Stimulated activated CD8-positive, alpha-beta memory T cell treated with anti-CD3 and anti-CD28 coated beads, Interleukin-15, amount 100 ng/mL, for 48 hours (primary cell): Measurements from ENCODE around the gene AMMECR1.

ENCODE experiments used
- DNase-seq, 2 donors: peaks; one replicate each; pipeline ENCODE4 v3.0.0-alpha.2; 2020; ENCODE audit warnings: low read depth in 2 of 2

The AMMECR1 gene

DNA sequence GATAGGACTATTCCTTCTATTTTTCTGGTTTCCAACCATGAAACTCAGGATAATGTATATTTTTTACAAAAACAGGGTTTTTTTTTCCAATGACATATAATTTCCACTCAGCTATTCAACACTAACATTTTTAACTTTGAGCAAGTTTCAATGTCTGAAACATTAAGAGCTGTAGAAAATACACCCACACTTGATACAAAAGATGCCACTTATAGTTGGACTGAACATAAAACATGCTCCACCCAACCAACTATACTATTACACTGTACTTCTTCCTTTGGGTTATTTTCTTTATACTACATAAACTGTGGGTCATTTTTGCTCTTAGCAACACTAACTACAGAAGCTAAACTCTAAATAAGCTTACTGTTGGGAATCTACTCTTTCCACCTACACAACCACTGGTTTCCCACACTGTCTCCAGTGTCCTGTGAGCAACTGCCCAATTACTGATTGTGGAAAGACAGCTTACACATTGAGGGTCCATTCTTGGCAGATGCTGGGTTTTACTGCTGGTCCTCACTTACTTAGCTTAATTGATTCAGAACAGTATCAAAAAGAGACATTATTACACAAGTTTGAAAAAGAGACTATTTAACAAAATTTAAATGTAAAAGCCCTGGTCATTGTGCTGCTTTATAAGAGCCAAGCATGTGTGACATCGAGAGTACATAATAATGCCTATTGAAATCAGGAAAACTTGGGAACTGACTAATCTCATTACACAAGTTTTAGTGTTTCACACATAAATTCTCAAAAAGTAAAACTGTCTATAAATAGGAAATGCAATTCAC, 6.3 kb downstream of the AMMECR1 start:
- no peak for DNase-seq

DNA sequence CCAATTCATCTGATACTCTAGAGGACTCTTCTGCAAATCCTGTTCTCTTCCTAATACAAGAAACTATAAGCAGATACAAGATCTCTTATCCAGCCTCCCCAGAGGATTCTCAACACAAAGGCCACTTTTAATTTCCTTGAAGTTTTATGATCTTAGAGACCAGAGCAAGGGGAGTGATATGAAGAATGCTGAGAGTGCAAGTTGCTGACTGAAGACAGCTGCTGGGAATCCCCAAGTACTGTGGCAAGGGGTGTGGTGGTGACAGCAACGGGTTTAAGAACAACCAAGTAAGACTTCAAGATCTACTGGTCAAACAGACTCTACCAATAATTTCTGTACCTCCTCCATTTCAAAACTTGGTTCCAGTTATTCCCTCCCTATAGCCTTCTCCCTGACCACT, 7.0 kb downstream of the AMMECR1 start:
- DNase-seq = peak; percentile 9 to 13

DNA sequence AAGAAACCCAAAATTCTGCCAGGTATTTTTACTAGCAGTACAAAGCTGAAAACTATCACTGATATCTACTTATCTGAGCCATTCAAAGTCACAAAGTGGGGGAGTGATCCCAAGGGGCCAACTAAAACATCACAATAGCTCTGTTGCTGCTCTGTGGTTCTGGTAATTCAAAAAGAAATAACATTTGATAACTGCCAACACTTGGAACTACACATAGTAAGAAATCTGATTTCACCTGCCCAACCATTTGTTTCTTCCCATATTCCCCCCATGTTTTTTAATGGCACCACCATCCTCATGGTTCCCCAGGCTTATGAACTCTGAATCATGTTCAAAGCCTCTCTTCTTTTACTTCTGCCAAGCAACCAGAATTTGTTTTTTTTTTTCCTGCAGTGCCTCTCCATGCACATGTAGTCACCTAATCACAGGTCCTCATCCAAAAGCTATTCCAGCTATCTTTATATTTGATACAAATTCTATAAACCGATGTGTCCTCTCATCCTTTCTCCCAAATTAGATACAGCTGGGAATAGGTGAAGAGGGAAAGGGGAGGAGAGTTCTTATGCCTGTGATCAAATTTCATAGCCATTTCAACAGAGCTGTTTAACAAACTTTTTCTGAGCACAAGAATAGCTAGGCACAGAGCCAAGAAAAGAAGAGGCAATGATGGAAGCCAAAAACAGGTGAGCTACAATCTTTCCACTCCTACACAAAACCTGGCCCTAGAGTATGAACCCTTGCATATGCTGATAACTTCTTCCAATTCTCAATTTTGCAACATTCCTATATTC, 7.7 kb downstream of the AMMECR1 start:
- no peak for DNase-seq

DNA sequence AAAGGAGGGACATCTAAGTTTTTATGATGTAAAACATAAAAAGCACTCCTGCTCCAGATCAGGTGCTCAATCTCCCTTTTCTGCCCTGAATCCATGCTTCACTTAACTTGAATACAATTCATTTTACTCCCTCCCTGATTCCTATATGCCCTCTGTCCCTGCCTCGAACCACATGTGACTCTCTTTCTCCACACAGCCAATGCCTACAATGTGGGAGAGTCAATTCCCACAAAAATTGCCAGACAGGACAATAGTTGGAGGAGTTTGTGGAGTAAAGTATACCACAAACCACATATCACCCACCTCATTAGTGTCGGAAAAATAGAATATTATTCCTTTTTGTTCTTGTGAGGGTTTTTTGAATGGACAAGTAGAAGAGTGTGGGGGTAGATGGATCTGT, 9.7 kb downstream of the AMMECR1 start:
- DNase-seq = no peak

DNA sequence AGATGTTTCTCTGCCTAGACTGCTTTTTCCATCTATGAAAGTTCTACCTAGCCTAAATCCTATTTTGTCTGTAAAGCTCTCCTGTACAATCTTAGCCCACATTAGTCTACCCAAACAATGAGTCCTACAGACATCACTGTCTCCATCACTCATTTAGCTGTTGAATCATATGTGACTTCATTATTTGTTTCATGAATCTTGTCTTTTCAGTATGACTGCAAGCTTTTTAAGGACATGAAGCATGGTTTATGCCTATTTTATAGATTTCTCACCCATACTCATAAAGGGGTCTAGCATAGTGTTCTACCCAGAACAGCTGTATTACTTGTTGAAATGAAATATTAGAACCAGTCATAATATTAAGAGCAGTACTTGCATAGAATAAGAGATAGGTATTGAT, 13.0 kb downstream of the AMMECR1 start:
- no peak for DNase-seq

DNA sequence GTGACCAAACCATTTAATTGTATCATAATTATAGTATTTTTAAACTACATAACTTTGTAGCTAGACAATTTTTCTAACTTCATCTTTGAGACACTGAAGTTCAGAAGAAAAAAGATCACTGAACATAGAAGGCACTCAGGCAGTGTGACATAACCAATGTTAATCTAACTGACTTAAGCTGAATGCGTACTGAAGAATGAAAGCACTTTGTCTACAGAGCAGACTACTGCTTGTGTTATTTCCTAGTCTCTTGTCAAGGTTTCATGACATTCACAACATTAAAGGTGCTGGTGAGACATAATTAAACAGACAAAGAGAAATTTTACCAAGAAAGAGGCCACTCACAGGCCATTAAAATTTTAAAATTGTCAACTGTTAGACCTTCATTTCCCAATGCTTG, 13.5 kb downstream of the AMMECR1 start:
- DNase-seq = no peak

DNA sequence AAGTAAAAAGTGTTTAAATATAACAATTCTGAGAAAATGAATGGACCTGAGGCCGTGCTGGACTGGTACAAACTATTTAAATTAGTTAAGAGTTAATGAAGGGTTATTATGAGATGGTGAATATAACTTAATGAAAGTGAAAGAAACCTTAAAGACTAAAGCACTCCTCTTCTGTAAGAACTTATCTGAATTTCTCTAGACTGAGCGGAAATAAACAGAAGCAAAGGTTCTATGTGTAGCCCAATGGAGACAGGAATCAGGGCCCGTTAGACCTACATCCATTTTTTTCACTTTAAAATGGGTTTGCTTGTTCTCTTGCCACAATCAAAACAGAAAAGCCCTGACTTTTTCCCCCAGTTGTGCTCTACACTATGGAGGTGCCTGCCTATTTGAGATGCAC, 14.9 kb downstream of the AMMECR1 start:
- DNase-seq = no peak

DNA sequence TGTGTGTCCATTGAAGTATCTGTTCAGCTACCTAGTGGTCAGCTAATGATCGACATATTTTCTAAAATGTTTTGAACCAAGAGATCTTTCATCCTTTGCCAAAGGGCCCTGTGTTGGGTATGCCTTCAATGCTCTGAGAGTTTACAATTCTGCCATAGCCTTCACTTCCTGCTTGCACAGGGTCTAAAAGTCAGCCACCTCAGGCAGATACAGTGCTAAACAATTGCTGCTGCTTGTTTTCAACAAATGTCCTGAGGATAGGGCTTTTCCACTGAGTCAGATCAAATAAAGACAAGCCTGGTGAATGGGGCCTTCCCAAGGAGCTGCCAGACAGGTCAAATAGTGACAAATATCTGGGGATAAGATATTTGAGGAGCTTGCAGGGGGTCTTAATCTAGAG, 16.7 kb downstream of the AMMECR1 start:
- DNase-seq = no peak

DNA sequence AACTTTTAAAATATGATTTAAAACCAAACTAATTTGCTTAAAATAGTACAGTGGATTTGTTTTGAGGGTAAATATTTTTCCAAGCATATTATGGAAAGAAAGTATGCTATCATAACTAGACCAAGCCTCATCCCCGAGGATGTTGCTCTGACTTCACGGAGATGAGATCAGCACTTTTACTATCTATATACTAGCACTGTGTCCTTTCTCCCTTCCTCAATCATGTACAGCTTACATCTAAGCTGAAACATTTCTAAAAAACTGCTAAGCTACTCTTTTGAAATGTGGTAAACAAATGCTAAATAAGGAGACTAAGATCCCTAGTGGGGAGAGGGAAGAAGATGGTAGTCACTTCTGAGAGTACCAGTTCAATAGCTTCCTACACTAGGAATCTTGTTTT, 23.8 kb downstream of the AMMECR1 start:
- DNase-seq = no peak

DNA sequence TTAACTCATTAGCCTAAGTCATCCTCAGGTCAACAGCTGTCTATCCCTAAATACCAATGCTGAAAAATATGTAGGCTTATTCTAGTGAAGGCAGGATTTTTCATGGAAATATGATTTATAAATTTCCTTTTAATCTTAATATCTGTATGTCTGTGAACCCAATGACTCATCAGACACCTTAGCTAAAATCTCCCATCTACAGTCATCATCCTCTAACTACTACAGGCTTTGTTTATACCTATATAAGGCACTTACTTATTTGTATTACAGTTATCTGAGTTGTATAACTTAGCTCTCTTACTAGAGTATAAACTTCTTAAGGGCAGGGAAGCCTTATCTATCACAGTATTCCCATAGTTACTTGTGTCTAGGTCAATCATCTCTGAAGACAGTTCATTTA, 24.2 kb downstream of the AMMECR1 start:
- no peak for DNase-seq

DNA sequence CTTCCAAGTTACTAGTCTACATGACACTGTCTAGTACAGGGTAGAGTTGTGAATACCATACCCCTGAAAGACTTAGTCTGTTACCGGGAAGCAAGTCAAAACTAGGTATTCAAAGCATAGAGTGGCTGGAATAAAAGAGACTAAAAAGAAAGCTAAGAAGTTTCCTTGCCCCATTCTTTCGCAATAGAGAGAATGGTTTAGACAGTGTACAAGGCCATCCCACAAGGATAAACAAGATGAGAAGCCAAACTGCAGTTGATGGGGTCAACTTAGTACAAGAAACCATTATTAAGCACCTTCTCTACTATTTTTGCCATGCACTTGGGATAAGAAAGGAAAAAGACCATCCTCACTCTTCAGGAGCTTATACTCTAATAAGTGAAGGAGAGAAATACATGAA, 30.3 kb downstream of the AMMECR1 start:
- no peak for DNase-seq

DNA sequence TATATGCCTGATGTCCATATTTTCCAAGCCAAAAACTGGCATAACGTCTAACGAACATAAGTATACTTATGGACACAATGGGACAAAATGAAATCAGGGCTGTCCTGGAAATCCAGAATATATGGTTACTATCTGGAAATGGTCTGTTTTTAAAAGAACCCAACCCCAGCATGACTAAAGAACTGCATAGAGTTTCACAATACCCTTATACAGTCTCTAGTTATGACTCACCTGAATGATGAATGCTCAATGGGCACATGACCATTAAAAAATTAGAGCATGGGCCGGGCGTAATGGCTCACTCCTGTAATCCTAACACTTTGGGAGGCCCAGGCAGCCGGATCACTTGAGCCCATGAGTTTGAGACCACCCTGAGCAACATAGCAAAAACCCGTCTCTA, 31.8 kb downstream of the AMMECR1 start:
- DNase-seq = no peak

DNA sequence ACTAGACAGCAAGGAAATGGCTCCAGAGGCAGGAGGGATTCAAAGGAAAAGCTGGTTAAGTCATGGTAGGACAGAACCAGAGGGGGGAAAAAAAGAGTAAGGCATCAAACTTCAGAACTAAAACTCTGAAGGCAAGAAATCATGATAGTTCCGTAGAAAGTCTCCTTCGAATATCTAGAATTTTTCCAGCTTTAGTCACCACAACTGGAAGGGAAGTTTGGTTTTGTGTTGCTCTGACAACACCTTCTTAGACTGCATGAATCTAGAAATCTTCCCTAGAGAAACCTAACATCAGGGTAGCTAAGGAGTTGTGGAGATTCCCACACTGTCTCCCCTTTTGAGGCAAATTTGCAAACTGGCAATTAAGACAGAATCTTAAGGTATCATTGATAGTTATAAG, 33.7 kb downstream of the AMMECR1 start:
- no peak for DNase-seq

DNA sequence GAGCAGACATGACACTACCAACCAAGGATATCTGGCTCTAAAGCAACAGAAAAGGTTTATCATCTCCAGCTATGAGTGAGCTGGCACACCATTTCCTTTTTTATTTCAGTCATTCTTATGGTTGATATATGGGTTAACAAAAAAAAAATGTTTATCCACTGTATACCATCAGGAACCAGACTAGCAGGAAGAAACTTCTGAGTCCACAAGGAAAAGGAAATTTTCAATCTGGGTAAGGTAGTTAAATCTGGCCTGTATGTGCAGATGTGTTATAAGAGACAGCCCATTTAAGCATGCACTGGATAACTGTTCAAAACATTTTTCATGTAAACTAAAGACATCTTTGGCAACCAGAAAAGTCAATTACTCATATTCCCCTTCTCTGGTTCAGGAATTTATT, 35.0 kb downstream of the AMMECR1 start:
- DNase-seq = no peak

DNA sequence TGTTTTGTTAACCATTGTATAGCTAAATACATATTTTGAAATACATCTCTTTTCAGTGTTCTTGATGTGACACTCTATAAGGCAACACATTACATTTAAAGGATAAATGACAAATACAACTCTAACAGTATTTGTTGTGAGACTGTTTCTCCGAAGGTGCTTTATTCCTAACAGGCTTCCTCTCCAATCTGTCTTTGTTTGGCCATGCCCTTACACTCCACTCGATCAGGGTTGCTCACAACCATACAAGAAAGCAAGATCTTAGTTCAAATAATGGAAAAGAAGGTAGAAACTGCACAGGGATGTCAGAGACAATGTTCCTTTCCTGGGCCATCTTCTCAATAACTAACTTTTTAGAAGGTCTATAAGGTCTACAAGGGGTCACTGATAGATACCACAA, 36.5 kb downstream of the AMMECR1 start:
- DNase-seq = no peak

DNA sequence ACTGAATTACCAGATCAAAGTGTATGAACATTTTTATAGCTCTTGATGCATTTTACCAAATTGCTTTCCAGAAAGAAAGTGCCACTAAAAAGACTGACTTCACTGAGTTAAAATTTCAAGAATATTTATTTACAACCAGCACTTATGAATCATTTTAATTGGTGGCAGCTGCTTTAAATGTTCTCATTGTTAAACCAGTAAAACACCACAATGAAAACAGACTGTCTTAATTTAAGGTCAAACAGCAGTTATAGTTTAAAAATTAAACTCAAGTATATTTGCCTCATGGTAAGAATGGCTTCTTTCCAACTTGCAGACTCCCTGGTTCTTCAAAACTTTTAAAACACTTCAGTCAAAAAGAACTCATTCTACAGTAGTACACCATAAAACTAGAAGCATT, 36.9 kb downstream of the AMMECR1 start:
- DNase-seq = no peak

DNA sequence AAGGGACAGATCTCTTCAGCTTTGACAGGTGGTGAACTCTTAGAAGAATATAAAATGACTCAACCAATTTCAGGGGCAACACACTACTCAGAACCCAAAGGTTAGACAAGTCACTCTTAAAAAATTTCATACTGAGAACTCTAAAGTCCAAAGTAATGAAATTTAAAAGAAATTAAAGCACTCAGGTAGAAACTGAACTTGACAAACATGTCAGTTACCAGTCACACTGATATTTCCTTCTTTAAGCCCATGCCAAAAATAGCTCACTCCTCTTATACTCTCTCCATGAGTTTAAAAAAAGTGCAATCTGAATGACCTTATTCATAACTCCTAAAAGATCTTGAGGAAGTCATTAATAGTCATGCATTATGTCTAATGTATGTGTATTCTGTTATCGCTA, 40.3 kb downstream of the AMMECR1 start:
- DNase-seq = no peak

DNA sequence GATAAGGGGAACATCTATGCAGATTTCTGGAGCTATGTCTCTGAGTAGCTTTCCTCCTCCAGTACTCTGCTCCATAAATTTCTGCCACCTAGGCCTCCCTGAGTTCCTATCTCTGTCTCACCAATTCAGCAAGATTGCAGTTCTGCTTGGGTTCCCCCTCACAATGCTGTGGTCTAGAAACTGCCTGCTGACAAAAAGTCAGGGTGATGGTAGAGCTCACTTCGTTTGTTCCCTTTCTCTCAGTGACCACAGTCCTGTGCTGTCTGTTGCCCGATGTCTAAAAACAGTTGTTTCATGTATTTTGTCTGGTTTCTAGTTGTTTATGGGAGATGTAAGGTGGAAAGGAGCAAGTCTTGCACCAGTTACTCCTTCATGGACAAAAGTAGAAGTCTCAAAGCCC, 41.1 kb downstream of the AMMECR1 start:
- DNase-seq = no peak

DNA sequence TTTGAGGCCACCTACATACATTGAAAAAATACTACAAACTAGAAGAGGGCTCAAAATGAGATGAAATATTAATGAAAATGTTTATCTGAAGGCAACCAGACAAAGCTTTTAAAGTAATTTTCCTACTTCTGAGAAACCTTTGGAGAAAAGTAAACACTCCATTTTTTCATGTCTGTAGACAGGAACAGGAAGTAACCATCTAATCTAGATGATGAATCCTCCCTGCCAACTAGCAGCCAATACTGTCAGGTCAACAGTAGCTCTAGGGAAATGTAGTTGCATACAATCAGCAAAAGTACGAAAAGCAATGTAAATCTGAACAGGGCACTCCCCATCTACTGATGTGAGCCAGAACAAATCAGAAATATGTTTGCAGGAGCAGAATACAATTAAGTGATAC, 49.0 kb downstream of the AMMECR1 start:
- DNase-seq = no peak

DNA sequence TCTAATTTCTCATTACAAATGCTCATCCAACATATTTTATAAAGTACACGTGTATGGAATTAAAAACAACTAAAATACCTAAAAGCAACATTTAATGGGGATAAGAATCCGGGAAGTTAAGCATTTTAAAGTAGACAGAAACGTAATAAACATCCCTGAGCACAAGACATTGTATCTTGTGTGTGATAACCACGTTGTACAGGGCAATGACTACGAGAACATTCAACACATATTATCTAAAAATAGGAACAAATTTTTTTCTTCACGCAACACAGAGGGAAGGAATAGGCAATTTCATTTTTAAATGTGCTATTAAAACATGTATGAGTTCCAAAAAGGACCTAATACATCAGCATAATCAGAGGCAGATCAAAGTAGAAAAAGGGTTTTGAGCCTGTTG, 49.5 kb downstream of the AMMECR1 start:
- no peak for DNase-seq

DNA sequence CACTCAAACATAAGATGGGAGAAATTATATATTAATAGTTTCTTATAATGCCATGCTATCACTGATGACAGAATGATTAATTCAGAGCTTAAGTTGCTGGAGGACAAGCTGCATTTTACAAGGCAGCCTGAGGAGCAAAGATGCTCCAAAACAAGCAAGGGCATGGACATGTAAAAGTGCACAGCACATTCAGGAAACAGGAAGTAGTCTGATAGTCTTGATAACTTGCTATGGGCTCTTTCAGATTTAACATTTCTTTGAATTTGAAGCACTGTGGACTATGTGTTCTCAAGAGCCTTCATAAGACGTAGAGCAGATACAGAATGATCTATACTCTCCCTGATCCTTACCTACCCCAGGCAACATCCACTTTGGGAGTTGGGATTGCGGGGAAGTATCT, 50.0 kb downstream of the AMMECR1 start:
- no peak for DNase-seq

DNA sequence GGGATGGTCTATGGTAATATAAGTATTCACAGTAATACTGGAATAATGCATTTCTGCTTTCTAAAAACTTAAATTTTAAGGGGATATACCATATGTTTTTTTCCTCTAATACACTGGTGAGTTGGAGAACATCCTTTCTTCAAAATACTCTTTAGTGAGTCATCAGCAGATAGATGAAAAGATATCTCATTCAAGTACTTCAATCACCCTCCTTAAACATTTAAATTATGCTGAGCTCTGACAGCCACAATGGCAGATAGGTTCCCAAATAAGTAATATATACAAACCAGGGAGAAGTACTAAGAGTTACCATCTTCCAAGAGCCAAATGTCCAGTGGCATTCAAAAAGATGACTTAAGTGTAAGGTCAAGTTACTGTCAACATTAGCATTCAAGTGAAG, 52.2 kb downstream of the AMMECR1 start:
- DNase-seq = no peak

DNA sequence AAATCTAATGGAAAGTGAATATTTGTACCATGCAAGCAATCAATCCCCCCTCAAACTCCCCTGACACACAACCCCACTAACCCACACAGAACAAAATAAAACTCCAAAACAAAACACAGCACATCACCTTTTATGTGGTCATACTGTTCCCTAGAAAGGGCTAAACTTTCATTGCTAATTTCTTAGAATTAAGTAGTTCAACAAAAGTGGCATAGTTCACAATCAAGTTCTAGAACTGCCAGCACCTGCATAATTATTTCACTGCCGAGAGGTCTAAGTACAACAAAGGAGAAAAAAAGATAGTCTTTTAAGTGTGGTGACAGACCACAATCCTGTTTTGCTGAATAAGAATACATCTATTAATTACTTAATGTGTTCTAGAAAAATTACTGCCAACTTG, 58.8 kb downstream of the AMMECR1 start:
- DNase-seq = no peak

DNA sequence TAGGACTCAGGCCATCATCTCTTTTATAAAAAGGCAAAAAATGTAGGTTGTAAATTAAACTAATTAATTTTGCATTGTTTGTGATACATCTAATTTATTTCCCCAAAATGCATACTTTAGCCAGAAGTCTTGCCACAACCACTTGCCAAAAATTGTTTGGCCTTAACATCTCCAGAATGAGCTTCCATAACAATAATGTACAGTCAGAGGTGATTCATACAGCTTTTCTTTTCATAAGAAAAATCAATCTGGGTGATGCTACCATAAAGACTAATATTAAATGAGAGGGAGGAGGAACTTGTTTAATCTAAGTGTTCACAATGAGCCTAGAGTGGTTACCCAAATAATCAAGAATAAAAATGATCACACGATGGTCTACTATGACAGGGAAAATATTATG, 59.3 kb downstream of the AMMECR1 start:
- no peak for DNase-seq
